RCC 7860 (cell line): ENCODE results near the gene APOBEC2.

ENCODE experiments used
- DNase-seq: peaks from one replicate; pipeline ENCODE4 v3.0.0-alpha.2; 2015; ENCODE audit warnings: low spot score
- FAIRE-seq: peaks from 2 replicates; lab custom pipeline; 2012; peaks lifted over from hg19 to GRCh38; lab: Jason Lieb, UNC

Gene APOBEC2

DNA sequence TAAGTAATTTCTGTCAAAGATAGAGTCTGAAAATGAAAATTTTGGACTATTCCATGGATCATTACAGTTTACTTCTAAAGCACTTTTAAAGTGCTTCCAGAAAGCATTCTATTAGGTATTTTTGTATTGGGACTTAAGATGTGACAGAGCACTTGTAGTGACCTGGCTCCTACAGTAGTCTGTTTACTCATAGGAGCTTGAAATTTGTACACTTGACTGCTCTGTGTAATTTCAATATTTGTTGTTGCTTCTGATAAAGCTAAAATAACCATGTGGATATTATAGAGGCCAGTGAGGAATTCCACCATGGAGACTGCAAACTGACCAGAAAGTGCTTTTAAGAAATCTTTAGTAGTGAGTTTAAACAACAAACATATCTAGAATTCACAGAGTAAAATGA, 30.1 kb downstream of the APOBEC2 start:
- DNase-seq (no peak), FAIRE-seq (no peak)

DNA sequence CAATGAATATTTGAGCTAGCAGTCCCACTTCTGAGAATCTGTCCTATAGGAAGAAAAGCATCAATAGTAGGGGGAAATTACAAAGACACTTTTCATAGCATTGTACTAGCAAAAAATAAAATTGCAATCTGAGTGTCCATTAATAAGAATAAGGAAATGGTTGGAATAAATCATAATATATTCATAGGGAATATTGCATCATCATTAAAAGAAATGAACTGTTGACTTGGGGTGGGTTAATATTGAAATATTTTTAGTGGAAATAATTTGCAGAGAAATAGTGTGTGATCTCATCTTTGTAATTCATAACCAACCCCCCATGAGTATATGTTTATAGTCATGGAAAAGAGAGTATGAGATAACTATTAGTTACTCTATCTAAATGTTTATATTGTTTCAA, 32.2 kb downstream of the APOBEC2 start:
- no peak for DNase-seq
- FAIRE-seq, result no peak

DNA sequence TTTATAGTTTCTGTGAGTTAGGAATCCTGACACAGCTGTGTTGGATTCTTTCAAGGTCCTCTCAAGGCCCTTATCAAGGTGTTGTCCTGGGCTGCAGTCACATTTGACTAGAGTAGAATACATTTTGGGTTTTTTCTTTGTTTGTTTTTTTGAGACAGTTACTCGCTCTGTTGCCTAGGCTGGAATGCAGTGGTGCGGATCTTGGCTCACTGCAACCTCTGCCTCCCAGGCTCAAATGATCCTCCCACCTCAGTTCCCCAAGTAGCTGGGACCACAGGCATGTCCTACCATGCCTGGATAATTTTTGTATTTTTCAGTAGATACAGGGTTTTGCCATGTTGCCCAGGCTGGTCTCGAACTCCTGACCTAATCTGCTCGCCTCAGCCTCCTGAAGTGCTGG, 35.4 kb downstream of the APOBEC2 start:
- DNase-seq, result no peak
- no peak for FAIRE-seq

DNA sequence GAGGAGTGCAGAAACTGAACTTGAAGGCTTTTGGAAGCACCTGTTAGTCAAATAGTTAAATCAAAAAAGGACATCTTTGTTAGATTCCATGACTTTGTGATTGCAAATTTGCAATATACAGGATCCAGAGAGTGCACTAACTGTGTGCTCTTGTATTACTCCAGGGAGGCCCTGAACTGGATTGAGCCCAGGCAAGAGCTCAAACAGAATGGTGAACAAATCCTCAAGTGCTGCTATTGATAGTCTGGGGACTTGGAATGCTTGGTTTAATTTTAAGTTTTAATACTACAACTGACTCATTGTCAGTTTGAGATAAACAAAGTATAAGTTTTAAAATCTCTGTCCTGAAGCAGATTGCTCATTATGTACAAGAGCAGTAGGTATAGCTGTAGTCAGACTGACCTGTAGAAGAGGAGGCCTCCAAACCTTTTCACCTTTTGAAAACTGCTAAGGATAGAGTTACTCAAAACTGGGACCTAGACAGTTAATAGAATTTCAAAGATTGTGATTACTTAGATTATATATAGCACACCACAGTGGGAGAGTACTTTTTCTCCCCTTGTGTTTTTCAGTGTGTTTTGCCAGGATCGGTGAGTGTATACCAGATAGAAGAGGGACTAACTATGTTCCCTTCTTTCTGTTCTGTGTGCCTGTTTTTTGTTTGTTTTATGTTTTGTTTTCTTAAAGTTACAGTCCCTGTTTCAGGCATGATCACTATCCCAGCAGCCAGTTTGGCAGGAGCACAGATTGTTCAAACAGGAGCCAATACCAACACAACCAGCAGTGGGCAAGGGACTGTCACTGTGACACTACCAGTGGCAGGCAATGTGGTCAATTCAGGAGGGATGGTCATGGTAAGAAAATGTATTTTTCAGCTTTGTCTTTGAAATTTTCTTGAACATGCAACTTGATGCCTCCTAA, 38.1 kb downstream of the APOBEC2 start:
- FAIRE-seq (no peak), DNase-seq (no peak)

DNA sequence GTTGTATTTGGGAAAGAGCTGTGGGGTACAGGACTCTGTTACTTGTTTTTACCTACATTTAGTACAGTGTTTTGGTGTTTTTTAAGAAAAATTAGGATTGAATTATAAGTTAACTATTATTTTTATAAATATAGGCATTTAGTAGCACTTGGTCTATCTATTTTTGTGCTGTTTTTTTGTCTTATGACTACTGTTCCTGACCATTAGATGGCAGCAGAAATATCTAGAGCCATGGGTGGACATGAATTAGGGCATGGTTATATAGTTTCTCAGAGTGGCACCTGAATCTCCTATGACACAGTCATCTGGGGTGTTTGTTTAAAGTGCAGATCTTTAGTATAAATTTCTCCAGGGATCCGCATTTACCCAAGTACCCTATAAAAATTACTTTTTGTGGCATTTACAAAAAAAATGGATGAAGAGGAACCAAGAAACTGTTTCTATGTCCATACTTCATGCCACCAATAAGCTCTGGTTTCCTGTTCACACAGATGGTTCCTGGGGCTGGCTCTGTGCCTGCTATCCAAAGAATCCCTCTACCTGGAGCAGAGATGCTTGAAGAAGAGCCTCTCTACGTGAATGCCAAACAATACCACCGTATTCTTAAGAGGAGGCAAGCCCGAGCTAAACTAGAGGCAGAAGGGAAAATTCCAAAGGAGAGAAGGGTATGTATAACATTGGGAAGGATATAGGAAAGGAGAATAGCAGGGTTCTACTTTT, 39.6 kb downstream of the APOBEC2 start:
- FAIRE-seq (no peak), DNase-seq (no peak)

DNA sequence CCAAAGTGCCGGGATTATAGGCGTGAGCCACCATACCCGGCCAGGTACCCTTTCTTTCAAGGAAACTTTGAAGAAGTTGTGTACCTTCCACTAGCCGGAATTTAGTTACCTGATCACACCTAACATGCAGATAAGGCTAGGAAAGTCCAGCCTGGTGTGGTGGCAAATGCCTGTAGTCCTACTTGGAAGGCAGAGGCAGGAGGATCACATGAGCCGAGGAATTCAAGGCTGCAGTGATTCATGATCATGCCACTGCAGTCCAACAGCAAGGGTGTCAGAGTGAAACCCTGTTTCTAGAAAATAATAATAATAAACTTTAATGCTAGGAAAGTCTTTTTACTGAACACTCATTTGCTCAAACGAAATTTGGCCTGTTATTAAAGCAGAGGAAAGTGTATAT, 40.7 kb downstream of the APOBEC2 start:
- FAIRE-seq (no peak), DNase-seq (no peak)

DNA sequence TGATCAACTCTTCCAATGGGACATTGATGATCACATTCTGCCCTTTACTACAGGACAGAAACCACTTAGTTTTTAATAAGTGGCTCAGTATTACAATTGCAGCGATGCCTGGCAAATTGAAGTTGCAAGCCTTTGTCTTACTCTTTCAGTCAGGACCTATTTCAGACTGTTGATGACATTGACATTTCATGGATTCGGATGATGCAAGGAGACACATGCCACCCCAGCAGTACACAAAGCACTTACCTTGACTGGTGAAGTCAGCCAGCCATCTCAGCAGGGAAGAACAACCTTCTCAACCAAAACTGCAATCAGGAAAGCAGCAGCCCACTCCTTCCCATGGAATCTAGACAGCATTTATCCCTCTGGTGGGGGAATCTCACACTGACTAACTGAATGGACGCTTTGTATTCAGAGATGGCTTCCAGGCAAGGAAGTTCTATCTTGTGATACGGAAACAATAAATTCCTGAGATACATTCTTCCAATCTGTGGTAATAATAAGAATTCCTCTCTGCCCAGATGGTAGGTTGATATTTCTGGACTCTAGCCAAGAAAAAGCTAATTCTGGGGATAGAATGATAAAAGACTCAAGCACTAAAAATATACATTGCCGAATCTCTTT, 44.6 kb downstream of the APOBEC2 start:
- DNase-seq (no peak), FAIRE-seq (no peak)

DNA sequence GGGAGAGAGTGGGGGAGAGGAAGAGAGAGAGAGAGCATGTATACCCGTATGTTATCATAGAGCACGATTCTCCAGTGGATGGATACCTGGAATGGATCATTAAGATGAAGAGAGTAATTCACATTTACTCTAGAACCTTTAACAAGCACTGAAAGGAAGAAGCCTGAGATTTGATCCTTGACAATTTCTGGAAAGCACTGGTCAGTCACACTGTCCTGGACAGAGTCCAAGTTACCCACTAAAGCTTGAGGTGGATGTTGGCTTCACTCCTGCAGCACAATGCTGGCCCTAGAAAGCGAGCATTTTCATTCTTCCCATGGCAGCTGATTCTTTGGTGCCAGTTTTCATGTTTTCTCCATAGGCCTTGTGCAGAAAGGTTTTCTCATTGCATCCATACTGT, 45.4 kb downstream of the APOBEC2 start:
- DNase-seq (no peak), FAIRE-seq (no peak)

DNA sequence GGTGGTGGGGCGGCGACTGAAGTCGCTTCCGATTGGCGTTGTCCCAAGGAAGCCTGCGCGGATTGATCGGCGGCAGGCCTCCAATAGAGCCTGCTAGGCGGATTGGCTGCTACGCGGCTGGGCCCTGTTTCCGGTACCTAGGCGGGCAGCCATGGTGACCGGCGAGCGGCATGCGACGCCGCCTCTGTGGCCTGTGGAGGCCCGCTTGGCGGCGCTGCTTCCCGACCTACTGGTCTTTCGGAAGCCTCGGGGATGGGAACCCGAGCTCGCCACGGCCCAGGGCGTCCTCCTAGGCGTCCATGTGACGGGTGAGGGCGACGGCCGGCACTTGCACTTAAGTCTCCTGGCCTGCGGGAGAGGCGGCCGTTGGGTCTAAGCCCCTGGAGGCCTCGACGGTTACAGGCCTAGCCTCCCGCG, 47.9 kb downstream of the APOBEC2 start:
- FAIRE-seq, result no peak

DNA sequence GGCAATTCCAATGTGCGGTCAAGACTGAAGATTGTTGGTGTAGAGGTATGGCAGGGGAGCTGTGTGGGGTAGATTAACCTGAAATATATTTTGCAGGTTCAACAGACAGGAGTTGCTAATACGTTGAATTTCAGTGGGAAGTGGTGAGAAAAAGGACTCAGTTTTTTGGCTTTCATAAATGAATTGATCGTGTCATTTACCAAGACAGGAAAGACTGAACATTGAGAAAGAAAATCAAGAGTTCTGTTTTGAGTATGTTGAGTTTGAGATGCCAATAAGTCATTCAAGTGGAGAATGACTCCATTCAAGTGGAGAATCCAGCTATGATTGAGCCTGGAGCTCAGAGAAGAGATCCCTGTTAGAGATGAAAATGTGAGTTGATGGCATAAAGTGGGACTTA, 50.8 kb downstream of the APOBEC2 start:
- FAIRE-seq, result no peak

More for the DNA sequence above, 47.9 kb downstream of the APOBEC2 start:
- no peak for DNase-seq

DNA sequence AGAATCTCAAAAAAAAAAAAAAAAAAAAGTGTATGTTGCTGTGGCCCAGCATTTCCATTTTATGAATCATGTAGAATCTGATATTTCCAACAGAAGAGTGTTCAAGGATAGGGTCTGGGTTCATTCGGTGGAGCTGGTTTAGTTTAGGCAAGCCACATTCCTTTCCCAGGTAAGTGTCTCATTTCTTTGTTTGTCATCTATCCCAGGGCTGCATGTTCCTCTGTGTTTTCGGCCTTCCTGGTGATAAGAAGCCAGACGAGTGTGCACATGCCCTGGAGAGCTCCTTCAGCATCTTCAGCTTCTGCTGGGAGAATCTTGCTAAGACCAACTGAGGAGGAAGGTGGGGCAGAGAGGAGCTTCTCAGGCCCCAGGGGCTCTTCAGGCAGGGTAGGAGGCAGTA, 58.0 kb downstream of the APOBEC2 start:
- no peak for DNase-seq
- FAIRE-seq, result no peak

More for the DNA sequence above, 50.8 kb downstream of the APOBEC2 start:
- DNase-seq, result no peak
